Stimulated activated CD8-positive, alpha-beta memory T cell treated with anti-CD3 and anti-CD28 coated beads, Interleukin-4, amount 100 ng/mL, for 4 hours (primary cell): ENCODE measurements around the gene BEND6.

Source experiments
- DNase-seq, 2 donors: peaks; one replicate each; pipeline ENCODE4 v3.0.0-alpha.2; 2020; ENCODE audit warnings: low read depth in 2 of 2, low spot score in 1 of 2

The BEND6 gene

GRCh38 chr6:56954403-56955170 is at the start of gene BEND6:
Gene BEND6, plus strand, starts transcription at chr6:56955107. Its CDS starts 26,704 bp downstream, at chr6:56981811.
- no peak for DNase-seq

- DNase-seq: no peak
These were observed 49.5 kb upstream of the BEND6 start for GRCh38 chr6:56905378-56905777.

DNA sequence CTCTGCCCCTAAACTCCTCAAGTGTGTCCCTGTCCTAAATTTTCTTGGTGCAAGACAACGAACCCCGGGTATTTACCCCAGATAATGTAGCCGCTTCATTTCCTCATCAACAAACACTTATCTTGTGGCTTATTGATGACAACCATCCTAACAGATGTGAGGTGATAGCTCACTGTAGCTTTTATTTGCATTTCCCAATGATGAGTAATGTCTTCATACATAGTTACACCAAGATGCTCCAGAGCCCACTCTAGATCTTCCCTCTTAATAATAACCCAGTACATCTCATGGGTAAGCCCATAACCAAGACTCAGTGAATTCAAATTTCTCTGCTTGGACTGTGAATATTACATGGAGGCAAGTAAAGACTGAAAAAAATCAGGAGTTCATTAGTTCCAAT is 48.2 kb upstream of the BEND6 start:
- DNase-seq: no peak

DNA sequence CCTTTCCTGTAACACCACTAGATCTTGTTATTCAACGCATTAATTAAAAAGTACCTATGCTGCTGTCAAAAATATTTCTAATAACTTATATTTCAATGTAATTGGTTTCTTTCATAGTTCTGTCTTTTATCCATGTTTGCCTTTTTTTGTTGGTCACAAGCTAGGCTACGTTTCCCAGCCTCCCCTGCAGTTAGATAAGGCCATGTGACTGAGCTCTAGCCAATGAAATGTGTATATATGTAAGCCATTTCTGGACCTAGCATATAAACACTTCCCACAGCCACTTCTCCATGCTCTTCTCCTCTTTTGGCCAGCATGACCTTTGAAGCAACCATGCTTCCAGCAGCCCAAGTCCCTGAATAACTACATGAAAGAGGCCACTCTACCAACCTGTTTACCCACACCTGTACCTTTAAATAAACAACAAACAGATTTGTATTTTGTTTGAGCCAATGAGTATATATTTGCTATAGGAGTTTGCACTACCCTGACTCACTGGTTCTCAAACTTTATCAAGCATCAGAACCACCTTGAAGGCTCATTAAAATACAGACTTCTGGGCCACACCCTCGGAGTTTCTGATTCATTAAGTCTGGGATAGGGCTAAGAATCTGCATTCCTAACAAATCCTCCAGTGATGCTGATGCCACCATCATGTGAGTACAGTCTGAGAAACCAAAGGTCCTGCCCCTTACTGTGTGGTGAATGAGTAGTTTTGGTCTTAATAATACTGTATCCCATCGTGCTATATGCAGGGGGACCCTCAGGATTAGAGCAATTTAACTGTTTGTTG is 45.6 kb upstream of the BEND6 start:
- DNase-seq: no peak

GRCh38 chr6:56911847-56912246 is 43.1 kb upstream of the BEND6 start:
- DNase-seq: no peak

DNA sequence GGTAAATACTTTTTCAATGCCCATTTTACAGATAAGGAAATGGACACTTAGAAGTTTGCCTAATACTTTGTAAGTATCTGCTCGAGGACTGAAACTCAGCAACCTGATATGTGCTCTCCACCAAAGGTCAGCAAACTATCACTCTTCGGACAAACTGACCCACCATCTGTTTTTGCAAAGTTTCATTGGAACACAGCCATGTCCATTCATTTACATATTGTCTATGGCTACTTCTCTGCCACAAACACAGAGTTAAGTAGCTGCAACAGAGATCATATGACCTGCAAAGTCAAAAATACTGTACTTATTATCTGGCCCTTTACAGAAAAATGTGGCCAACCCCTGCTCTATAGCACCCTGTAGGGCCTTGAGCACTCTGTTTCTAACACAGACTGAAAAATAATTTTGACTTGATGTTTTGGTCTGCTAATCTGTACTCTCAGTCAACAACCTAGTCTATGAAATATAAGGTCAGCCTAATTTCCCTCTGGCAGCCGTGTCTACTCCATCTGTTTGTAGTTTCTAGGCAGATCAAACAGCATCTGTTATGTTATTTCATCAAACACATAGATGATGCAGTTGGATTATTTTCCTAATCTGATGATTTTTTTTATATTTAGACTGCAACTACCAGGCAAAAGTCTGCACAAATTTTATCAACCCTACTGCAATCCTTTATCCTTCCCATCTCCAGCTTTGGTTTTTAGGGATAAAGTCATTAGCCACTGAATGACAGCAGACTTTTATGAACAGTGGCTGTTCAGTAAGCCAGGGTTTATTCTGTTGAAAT is 41.4 kb upstream of the BEND6 start:
- no peak for DNase-seq

DNA sequence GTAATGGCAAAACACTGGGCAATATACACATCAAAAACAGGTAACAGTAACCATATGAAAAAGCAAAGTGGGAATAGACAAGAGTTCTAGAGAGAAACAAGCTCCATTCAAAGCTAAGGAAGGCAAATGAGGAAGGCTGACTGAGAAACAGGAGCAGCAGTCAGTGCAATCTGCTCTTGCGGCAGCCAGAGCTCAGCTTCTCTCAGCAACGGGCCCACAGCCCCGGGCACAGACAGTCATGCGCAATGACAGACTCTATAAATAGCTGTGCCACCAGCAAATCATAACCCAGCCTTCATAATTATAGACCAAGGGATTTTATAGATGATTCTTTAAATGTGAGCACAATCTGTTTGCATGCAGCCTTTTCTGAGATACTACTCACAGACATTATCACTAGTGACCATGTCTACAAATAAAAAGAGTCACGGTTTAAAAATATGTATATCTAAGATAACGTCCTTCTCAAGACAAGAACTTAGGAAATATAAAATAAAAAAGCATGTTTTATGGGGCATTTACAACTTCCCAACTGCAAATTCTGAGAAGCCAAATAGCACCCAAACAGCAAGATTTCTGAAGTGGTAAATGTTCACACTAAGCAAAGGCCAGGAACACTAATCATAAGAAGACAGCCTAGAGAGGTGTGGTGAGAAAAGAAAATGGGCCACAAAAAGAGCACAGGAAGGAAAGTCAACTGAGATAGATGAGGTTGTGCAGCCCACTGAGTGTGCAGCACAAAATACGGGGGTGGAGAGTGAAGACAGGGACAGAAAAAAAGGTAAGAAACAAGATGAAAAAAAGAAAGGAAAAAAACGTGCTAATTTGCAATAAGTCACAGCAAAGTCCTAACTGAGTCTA is 39.9 kb upstream of the BEND6 start:
- no peak for DNase-seq

DNA sequence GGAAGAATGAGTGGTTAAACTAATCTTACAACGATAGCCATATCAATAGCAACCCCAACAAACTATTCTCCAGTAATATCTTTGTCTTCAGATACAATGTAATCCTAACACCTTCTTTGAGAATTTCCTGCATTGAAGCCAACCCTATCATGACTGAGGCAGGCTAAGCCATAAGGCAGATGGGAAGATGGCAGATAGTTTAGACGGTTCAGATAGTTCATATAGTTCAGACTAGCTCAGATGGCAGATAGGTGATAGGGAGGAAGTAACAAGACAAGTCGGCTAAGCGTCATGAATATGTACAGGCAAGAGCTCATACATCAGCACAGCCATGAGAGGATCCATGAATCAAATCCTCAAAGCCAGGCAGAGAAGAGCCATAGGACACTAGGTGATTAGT is 39.1 kb upstream of the BEND6 start:
- DNase-seq: no peak

DNA sequence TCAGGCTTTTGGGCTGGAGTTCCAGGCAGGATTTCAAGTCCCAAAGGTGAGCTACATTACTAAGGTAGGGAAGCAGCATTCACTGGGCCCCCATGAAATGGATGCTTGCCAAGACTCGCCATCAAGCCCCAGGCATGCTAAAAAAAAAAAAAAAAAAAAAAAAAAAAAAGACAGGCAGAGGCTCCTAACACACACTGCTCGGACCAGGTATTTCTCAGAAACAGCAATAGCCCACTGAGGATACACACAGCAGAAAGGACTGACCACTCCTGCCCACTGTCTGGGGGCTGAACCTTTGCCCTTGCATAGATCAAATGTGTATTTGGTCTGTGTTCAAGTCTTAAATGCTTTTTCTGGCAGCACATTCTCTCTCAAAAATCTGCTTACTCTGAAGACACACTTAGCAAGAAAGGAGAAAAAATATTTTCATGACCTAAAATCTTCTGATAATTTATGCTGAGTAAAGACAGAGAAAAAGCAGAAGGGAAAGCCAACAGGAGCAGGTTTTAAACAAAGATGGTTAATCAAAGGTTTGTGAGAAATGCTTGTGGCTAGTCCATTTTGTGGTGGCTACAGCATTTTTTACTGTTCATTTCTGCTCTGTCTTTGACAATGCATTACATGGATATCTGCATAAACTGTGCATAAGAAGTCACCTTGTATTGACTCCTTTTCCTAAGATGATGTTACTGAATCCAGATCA is 37.9 kb upstream of the BEND6 start:
- DNase-seq: no peak

DNA sequence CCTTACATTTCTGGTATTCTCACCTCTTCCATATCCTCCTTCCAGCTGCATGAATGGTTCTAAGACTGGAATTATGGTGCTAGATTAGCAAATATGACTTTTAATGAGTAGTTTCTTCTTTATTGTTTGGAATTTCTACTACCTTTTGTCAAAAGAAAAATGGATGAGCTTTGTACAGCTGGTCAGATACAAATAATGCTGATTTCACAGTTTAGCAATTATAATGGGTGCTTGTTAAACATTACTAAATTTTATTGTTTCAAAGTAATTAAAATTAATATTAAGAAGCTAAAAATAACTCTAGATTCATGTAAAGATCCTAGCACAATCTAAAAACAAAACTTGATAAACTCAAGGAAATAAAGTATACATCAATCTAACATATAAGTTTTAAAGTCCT is 32.3 kb upstream of the BEND6 start:
- DNase-seq: no peak

DNA sequence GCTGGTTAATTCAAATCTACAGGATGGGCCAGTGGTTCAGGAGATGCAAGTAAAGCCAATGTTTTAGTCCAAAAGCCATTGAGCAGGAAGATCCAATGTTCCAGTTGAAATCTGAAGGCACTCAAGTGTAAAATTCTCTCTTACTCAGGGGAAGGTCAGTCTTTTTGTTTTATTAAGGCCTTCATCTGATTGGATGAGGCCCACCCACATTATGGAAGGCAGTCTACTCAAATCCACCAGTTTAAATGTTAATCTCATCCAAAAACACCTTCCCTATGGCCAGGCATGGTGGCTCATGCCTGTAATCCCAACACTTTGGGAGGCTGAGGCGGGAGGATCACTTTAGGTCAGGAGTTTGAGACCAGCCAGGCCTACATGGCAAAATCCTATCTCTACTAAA is 31.3 kb upstream of the BEND6 start:
- no peak for DNase-seq

- no peak for DNase-seq
These were observed 27.1 kb upstream of the BEND6 start for GRCh38 chr6:56927538-56928453.

DNA sequence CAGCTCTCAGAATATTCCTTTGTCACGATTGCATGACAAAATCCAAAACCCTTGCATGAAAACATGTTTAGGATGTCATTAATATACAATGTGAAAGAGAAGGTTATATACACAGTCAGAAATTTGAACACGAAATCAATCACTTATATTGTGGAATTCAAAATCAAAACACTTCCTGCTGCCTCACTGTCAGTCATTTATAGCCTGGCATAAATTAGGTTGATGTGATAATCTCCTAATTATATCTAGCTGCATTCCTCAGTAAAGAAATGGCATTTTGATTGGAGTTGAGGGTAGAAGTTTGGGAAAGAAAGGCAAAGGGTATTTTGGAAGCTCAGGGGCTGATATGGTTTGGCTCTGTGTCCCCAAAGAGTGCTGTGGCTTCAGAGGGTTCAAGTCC is 24.1 kb upstream of the BEND6 start:
- no peak for DNase-seq

DNA sequence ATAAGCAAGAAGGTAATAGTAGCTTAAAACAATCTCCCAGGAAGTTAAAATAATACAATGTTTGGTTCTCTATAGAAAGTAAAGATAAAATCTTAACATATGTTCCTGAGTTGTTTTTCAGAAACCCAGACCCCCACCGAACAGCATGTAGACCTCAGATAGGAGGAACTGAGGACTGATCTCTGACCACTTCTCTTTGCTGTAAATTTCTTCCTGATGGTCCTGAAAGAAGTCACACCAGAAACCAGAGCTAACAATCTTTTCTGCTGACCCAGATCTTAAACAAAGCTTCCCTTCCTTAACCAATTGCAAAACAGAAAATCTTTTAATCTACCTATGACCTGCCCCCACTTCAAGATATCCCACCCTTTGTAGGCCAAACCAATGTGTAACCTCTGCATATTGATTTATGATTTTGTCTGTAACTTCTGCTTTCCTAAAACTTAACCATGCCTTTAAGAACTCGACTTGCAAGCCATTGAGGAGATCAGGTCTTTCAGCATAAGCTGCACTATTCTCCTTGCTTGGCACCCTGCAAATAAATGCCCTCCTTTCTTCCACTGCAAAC is 21.9 kb upstream of the BEND6 start:
- DNase-seq: no peak

DNA sequence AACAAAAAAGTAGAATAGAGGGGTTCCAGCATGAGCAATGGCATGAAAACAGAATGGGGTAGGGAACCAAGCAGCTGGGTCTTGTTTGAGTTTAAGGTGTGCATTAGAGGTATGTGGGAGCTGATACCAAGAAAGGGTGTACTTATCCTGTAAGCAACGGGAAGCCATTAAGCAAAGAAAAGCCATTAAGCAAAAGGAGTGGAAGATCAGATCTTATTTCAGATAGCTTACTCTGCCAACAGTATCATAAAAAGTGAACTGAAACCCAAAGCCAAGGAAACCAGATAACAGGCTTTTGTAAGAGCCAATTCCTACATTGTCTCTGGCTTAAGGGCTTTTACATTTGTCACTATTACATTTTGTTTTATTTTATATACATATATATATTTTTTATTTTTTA is 21.3 kb upstream of the BEND6 start:
- DNase-seq: no peak

GRCh38 chr6:56934876-56935275 is 20.0 kb upstream of the BEND6 start:
- DNase-seq: no peak

- DNase-seq: no peak
These were observed 18.4 kb upstream of the BEND6 start for GRCh38 chr6:56936466-56936865.

- no peak for DNase-seq
These were observed 16.2 kb upstream of the BEND6 start for GRCh38 chr6:56938649-56939191.

DNA sequence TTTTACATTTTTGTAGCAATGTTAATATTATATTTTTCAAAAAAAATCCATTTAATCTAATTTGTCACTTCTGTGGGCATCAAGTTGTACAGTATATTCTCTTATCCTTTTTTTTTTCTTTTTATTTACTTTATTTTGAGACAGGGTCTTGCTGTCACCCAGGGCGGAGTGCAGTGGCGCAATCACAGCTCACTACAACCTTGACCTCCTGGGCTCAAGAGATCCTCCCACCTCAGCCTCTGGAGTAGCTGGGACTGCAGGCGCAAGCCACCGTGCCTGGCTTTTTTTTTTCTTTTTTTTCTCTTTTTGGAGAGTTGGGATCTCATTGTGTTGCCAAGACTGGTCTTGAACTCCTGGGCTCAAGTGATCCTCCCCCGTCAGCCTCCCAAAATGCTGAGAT is 14.4 kb upstream of the BEND6 start:
- no peak for DNase-seq
